IPS-18a (cell line): ENCODE results near the gene SLC27A1.

Source experiments
- H3K27ac ChIP-seq: one replicate; pipeline ENCODE4 v1.5.1; 2013; ENCODE audit warnings: low read length
- H3K27me3 ChIP-seq: one replicate; pipeline ENCODE4 v1.6.1; 2013; ENCODE audit warnings: mild to moderate bottlenecking, low read length; ENCODE audit not compliant: control insufficient read depth, insufficient read depth
- H3K36me3 ChIP-seq: one replicate; pipeline ENCODE4 v1.6.1; 2013; ENCODE audit warnings: low read depth, low read length; ENCODE audit not compliant: control insufficient read depth
- H3K4me1 ChIP-seq: one replicate; pipeline ENCODE4 v1.6.1; 2013; ENCODE audit warnings: low read depth, low read length; ENCODE audit not compliant: control insufficient read depth
- H3K4me3 ChIP-seq: one replicate; pipeline ENCODE4 v1.5.1; 2013; ENCODE audit warnings: low read length
- H3K9ac ChIP-seq: one replicate; pipeline ENCODE4 v1.6.1; 2013; ENCODE audit warnings: mild to moderate bottlenecking, low read length, moderate library complexity
- H3K9me3 ChIP-seq: one replicate; pipeline ENCODE4 v1.6.1; 2013; ENCODE audit warnings: low read depth, low read length; ENCODE audit not compliant: control insufficient read depth

Gene SLC27A1

DNA sequence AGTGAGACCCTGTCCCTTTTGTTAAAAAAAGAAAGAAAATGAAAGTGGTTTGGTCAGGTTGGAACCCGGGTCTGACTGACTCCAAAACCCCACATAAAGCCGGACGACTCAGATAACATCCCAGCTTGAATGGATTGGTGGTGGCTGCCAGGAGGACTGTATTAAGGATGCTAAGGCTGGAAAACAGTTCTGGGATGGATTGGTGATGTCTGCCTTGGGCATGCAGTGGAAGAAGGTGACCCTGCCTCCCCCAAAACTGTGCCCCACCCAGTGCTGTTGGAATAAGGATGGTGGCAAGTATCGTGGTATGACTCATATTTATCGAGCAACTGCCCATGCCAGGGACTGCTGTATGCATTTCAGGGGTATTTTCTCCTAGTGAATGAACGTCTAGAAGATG, 66.6 kb downstream of the SLC27A1 start:
- no peak overlapping the region for H3K4me3 ChIP-seq
- no peak overlapping the region for H3K9ac ChIP-seq
- H3K27ac ChIP-seq = no peak overlapping the region
- peaks cover 7% of the 10 kb centered on the region for H3K27me3 ChIP-seq
- no peaks in the 10 kb centered on the region for H3K9me3 ChIP-seq
- no peaks in the 10 kb centered on the region for H3K36me3 ChIP-seq
- H3K4me1 ChIP-seq = no peaks in the 10 kb centered on the region

DNA sequence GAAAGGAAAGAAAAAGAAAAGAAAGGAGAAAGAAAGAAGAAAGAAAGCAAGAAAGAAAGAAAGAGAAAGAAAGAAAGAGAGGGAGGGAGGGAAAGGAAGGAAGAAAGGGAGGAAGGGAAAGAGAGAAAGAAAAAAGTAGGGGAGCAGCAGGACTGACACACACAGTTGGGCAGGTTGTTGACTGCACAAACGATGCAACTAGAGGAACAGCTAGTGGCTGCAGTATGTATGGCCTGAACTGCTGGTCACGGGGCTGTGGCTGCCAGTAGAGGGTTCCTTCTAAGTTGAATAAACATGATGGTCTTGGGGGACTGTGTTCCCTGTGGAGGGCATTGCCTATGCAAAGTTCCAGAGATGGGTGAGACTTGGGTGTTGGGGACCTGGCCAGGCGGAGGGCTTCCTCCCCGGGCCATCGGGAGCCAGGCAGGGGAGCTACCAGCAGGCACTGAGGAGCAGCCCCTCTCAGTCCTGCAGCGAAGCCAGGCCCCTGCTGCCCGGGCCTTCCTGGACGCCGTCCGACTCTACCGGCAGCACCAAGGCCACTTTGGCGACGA, 68.4 kb downstream of the SLC27A1 start:
- H3K9ac ChIP-seq = peak overlapping the region; percentile 9
- H3K9me3 ChIP-seq = no peaks in the 10 kb centered on the region
- H3K27ac ChIP-seq = no peak overlapping the region
- no peaks in the 10 kb centered on the region for H3K36me3 ChIP-seq
- H3K27me3 ChIP-seq = peaks cover 7% of the 10 kb centered on the region
- peak overlapping the region; percentile 61 for H3K4me3 ChIP-seq
- H3K4me1 ChIP-seq = no peaks in the 10 kb centered on the region

DNA sequence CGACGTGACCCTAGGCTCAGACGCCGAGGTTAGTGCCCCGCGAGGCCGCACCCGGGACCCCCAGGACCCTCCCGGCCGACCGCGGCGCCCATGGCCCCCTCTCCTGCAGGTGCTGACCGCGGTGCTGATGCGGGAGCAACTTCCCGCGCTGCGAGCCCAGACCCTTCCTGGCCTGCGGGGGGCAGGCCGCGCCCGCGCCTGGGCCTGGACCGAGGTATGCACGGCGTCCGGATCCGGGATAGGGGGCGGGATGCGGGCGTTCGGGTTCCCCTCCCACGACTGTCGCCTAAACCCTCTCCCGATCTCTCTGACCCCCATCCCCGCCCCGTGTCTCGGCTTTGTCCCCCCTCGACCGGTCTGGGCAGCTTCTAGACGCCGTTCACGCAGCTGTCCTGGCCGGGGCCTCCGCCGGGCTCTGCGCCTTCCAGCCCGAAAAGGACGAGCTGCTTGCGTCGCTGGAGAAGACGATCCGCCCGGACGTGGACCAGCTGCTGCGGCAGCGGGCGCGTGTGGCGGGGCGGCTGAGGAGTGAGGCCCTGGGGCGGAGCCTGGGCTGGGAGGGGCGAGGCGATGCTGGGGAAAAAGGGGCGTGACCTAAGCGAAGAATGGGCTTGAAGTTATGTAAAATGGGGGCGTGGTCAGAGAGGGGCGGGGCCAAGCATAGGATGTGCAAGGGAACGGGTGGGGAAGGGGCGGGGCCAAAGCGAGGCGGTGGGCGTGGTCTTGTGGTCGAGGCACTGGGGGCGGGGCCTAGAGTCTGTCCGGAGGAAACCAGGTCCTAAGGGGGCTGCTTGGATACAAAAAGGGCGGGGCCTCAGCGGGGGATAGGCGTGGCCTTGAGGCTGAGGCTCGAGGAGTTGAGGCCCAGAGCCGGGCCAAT, 69.2 kb downstream of the SLC27A1 start:
- H3K27ac ChIP-seq = no peak overlapping the region
- H3K4me3 ChIP-seq = peak overlapping the region; percentile 61
- no peaks in the 10 kb centered on the region for H3K4me1 ChIP-seq
- H3K27me3 ChIP-seq = peaks cover 7% of the 10 kb centered on the region
- no peaks in the 10 kb centered on the region for H3K9me3 ChIP-seq
- peak overlapping the region; percentile 9 for H3K9ac ChIP-seq
- no peaks in the 10 kb centered on the region for H3K36me3 ChIP-seq

DNA sequence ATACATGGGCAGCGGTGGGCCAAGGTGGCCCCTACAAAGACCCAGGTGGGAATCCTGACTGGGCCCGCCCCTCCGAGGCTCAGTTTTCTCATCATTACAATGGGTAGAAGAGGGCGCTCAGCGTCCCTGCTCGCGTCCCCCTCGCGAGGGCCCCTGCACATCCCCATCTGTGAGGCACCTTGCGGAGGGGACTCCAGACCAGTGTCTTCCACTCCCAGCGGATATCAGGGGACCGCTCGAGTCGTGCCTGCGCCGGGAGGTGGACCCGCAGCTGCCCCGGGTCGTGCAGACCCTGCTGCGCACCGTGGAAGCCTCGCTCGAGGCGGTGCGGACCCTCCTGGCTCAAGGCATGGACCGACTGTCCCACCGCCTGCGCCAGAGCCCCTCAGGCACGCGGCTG, 69.8 kb downstream of the SLC27A1 start:
- no peaks in the 10 kb centered on the region for H3K36me3 ChIP-seq
- H3K9me3 ChIP-seq = no peaks in the 10 kb centered on the region
- H3K4me3 ChIP-seq = no peak overlapping the region
- no peaks in the 10 kb centered on the region for H3K4me1 ChIP-seq
- H3K27me3 ChIP-seq = peaks cover 7% of the 10 kb centered on the region
- no peak overlapping the region for H3K9ac ChIP-seq
- no peak overlapping the region for H3K27ac ChIP-seq

DNA sequence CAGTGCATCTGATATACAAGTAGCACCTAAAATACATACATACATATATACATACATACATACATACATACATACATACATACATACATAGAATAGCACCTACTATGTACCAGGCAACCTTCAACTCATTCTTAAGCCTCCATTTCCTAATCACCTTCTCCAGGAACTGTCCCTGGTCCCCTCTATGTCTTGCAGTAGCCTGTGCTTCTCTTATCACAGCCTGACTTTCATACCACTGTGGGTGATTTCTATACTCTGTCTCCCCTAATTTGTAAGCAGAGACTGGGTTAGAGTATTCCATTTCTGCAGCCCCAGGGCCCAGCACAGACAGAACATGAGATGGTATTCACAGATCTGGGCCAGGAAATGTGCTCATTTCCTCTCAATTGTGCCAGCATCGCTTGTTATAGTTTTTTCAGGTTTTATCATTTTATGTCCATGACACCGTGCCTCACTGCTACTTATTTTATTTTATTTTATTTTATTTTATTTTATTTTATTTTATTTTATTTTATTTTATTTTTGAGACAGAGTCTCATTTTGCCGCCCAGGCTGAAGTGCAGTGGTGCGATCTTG, 70.9 kb downstream of the SLC27A1 start:
- Histone ChIP-seq H3K4me3 (no peak overlapping the region), H3K27me3 (peaks cover 7% of the 10 kb centered on the region), H3K4me1 (no peaks in the 10 kb centered on the region), H3K27ac (no peak overlapping the region), H3K9me3 (no peaks in the 10 kb centered on the region), H3K9ac (no peak overlapping the region), H3K36me3 (no peaks in the 10 kb centered on the region)

DNA sequence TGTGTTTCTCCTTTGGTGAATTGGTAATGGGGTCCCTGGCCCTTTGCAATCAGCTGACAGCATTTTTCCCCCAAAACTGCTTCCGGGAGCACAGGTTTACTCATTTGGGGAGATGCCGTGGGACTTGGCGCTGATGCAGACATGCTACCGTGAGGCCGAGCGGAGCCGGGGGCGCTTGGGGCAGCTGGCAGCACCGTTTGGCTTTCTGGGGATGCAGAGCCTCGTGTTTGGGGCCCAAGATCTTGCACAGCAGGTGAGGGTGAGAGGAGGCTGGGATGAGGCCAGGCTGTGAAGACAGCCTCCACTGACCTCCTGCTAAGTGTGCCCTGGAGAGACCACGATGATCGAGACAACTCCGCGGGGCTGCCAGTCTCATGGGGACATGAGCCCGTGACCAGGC, 71.7 kb downstream of the SLC27A1 start:
- Histone ChIP-seq H3K27ac (no peak overlapping the region), H3K36me3 (no peaks in the 10 kb centered on the region), H3K27me3 (peaks cover 7% of the 10 kb centered on the region), H3K9me3 (no peaks in the 10 kb centered on the region), H3K4me3 (no peak overlapping the region), H3K4me1 (no peaks in the 10 kb centered on the region), H3K9ac (no peak overlapping the region)

DNA sequence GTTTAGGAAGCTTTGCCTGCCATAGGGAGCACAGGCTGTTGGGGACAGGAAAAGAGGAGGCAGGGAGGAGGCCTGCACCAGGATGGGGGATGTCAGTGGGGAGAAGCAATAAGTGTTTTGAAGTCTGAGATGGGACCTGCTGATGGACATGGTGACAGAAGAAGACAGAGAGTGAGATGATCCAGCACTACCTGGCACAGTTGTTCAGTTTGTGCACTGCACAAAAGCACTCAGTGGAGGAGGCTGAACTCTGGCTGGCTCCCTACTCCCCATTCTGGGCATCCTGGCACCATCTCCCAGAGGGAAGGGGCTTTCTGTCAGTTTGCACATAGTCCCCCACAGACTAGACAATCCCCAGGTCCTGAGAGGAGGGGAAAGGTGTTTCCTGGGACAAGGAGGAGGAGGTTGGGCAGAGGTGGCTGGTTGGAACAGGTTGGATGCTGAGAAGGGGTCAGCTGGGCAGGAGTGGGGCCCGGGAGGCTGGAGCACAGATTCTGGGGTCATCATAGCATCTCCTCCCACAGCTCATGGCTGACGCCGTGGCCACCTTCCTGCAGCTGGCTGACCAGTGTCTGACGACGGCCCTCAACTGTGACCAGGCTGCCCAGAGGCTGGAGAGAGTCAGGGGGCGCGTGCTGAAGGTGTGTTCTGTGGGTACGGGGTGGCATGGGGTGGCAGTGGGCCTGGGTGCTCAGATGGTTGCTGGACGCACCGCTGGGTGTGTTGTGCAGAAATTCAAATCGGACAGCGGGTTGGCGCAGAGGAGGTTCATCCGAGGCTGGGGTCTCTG, 72.7 kb downstream of the SLC27A1 start:
- H3K36me3 ChIP-seq = no peaks in the 10 kb centered on the region
- H3K4me1 ChIP-seq = no peaks in the 10 kb centered on the region
- no peak overlapping the region for H3K4me3 ChIP-seq
- H3K27ac ChIP-seq = no peak overlapping the region
- peaks cover 7% of the 10 kb centered on the region for H3K27me3 ChIP-seq
- H3K9me3 ChIP-seq = no peaks in the 10 kb centered on the region
- H3K9ac ChIP-seq = no peak overlapping the region

DNA sequence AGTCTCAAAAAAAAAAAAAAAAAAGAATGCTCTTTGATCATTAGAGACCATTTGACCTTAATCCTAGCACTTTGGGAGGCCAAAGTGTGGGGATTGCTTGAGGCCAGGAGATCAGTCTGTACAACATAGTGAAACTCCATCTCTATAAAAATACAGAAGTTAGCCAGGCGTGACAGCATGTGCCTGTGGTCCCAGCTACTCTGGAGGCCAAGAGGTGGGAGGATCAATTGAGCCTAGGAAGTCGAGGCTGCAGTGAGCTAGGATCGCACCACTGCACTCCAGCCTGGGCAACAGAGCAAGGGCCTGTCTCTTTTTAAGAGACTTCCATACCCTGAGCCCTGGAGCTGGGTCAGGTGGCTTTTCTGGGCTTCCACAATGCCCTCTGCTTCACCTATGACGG, 73.7 kb downstream of the SLC27A1 start:
- no peak overlapping the region for H3K4me3 ChIP-seq
- H3K9me3 ChIP-seq = no peaks in the 10 kb centered on the region
- no peaks in the 10 kb centered on the region for H3K27me3 ChIP-seq
- no peak overlapping the region for H3K9ac ChIP-seq
- H3K36me3 ChIP-seq = no peaks in the 10 kb centered on the region
- H3K4me1 ChIP-seq = no peaks in the 10 kb centered on the region
- H3K27ac ChIP-seq = no peak overlapping the region

DNA sequence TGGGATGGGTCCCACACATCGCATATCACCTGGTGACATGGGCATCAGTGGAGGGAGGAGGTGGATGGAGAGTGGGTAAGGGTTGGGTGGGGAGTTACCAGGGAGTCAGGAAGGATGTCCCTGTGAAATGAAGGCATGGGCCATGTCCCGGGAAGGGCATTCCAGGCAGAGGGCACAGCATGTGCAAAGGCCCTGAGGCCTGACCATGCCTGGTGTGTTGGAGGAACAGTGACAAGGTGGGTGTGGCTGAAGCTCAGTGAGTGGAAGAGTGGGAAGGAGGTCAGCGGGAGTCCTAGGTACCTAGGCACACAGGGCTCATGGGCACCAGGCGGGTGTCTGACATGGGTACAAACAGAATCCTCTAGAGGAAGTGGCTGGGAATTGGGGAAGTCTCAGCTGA, 74.1 kb downstream of the SLC27A1 start:
- Histone ChIP-seq H3K36me3 (no peaks in the 10 kb centered on the region), H3K4me1 (no peaks in the 10 kb centered on the region), H3K4me3 (no peak overlapping the region), H3K9me3 (no peaks in the 10 kb centered on the region), H3K9ac (no peak overlapping the region), H3K27me3 (no peaks in the 10 kb centered on the region), H3K27ac (no peak overlapping the region)

DNA sequence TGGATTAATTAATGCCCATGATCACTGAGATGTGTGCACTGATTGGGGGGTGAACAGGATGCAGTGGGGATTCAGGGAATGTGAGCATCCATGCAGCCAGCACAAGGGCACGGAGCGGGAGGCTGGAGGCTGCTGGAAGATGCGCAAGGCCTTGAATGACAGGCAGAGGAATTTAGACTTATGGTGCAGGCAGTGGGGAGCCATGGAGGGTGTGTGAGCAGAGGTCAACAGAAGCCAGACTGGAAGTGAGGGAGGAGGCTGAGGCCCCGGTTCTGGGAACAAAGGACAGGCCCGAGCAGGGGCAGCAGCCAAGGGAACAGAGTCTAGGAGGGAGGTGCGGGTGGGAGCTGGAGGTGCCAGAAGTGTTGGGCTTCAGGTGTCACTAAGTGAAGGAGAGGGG, 77.8 kb downstream of the SLC27A1 start:
- no peak overlapping the region for H3K27ac ChIP-seq

DNA sequence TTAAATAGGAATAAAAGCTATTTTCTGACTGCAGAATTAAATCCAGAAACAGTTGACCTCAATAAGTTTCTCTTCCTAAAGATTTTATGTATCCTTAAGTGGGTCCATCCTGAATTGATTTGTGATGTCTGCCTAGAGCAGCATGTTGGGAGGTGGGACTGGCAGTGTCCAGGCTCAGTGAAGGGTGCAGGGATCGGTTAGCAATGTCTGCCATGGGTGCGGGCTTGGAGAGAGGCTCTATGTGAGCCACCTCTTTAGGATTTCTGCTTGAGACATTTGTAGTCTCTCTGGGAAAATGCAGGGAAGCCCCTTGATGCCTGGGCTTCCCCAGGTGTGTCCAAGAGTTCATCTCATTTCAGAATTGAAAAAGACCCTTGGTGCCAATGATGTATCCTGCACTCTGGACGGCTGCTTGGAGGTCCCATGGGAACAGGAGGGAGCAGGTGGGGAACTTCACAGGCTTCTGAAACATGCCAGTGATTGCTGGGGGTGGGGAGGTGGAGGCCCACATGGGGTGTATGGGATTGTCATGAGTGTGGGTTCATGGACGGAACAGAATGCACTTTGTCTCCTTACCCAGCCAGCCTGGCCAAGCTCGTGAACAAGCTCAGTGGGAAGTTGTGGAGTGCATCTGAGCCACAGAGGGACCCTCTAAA, 78.9 kb downstream of the SLC27A1 start:
- no peaks in the 10 kb centered on the region for H3K27me3 ChIP-seq
- H3K4me1 ChIP-seq = no peaks in the 10 kb centered on the region
- H3K9ac ChIP-seq = no peak overlapping the region
- H3K27ac ChIP-seq = no peak overlapping the region
- H3K36me3 ChIP-seq = no peaks in the 10 kb centered on the region
- H3K4me3 ChIP-seq = no peak overlapping the region
- no peaks in the 10 kb centered on the region for H3K9me3 ChIP-seq

More for the DNA sequence above, 77.8 kb downstream of the SLC27A1 start:
- Histone ChIP-seq H3K9me3 (no peaks in the 10 kb centered on the region), H3K4me1 (no peaks in the 10 kb centered on the region), H3K36me3 (no peaks in the 10 kb centered on the region), H3K27me3 (no peaks in the 10 kb centered on the region), H3K4me3 (no peak overlapping the region), H3K9ac (no peak overlapping the region)
